Smooth muscle cell (in vitro differentiated cells): ENCODE data around the gene PTRH1. TPM values are rescaled to one million over a fixed set of nuclear protein-coding genes. Genes with fewer than 3 reads are reported as not detected.

ENCODE experiments used
- DNase-seq: peaks from one replicate; lab custom pipeline; 2025; ENCODE audit not compliant: unreplicated experiment; lab: John Stamatoyannopoulos, UW
- H2AFZ ChIP-seq: fragments of 200-600 bp; sonication (generic); 2 replicates; pipeline ENCODE4 v1.6.0; 2016; ENCODE audit warnings: antibody characterized with exemption, low read depth, mild to moderate bottlenecking
- H3F3A ChIP-seq: fragments of 200-600 bp; sonication (generic); 2 replicates; pipeline ENCODE4 v1.6.0; 2017; ENCODE audit warnings: antibody characterized with exemption, low read depth
- H3K27ac ChIP-seq: fragments of 200-600 bp; sonication (generic); 2 replicates; pipeline ENCODE4 v1.5.1; 2016; ENCODE audit warnings: low read depth, mild to moderate bottlenecking
- H3K27me3 ChIP-seq: fragments of 200-600 bp; sonication (generic); 2 replicates; pipeline ENCODE4 v1.6.1; 2016; ENCODE audit warnings: low read depth, mild to moderate bottlenecking
- H3K36me3 ChIP-seq: fragments of 200-600 bp; sonication (generic); 2 replicates; pipeline ENCODE4 v1.5.1; 2016; ENCODE audit warnings: low read depth
- H3K4me1 ChIP-seq: fragments of 200-600 bp; sonication (generic); 2 replicates; pipeline ENCODE4 v1.5.1; 2016; ENCODE audit warnings: low read depth
- H3K4me2 ChIP-seq: fragments of 200-600 bp; sonication (generic); 2 replicates; pipeline ENCODE4 v1.6.0; 2016; ENCODE audit warnings: mild to moderate bottlenecking
- H3K4me3 ChIP-seq: fragments of 200-600 bp; sonication (generic); 2 replicates; pipeline ENCODE4 v1.5.1; 2016; ENCODE audit warnings: mild to moderate bottlenecking
- H3K79me2 ChIP-seq: fragments of 200-600 bp; sonication (generic); 2 replicates; pipeline ENCODE4 v1.6.0; 2016; ENCODE audit warnings: low read depth, mild to moderate bottlenecking
- H3K9ac ChIP-seq: fragments of 200-600 bp; sonication (generic); 2 replicates; pipeline ENCODE4 v1.6.0; 2016; ENCODE audit warnings: low read depth
- H3K9me3 ChIP-seq: fragments of 200-600 bp; sonication (generic); replicated peaks from 2 replicates; pipeline ENCODE4 v1.5.1; 2016; ENCODE audit warnings: low read depth
- H4K20me1 ChIP-seq: fragments of 200-600 bp; sonication (generic); 2 replicates; pipeline ENCODE4 v1.6.0; 2016; ENCODE audit warnings: low read depth
- WGBS: methylation state at CpG from one replicate; pipeline ENCODE4 v1.1.7; 2016; ENCODE audit warnings: low lambda C conversion rate; 5-methylcytosine and 5-hydroxymethylcytosine counted together
- polyA plus RNA-seq: library from polyadenylated mRNA; unstranded; fragments of >200 nt; fragmentation: Nextera tagmentation; extraction: Ambion mirVana; gene quantifications from 2 replicates; pipeline ENCODE4 v1.2.1, GENCODE V29; 2016
- total RNA-seq: library from RNA; depleted of rRNA; stranded (reverse); fragments of >200 nt; gene quantifications from 2 replicates; pipeline ENCODE4 v1.2.3, GENCODE V29; 2014
- TF ChIP-seq, protein P1 (sequence below): fragments of 200-600 bp; sonication (generic); IDR thresholded peaks from 2 replicates; pipeline ENCODE4 v1.5.1; 2017; ENCODE audit warnings: borderline replicate concordance, mild to moderate bottlenecking, antibody characterized with exemption; ENCODE audit not compliant: insufficient read depth, poor library complexity, severe bottlenecking

Gene PTRH1
- total and polyA plus RNA-seq, 2 experiments from 2014 or later: 11.9 to 33.8 TPM

DNA sequence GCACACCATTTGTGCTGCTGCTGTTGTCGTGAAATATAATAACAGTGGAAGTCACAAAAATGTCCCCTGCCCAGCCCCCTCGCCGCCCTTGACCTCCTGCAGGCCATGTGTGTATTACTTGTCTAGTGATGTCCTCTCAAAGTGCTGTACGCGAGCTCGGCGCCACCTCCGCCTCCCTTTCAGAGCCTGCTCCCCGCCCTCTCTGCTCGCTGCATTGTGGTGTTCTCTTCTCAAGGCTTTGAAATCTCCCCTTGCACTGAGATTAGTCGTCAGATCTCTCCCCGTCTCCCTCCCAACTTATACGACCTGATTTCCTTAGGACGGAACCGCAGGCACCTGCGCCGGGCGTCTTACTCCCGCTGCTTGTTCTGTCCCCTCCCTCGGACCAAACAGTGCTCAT is 23.4 kb downstream of the PTRH1 start:
- no peak for DNase-seq
- no peak overlapping the region for H3K4me3 ChIP-seq
- no peak overlapping the region for H2AFZ ChIP-seq
- TF ChIP-seq, protein P1, sequence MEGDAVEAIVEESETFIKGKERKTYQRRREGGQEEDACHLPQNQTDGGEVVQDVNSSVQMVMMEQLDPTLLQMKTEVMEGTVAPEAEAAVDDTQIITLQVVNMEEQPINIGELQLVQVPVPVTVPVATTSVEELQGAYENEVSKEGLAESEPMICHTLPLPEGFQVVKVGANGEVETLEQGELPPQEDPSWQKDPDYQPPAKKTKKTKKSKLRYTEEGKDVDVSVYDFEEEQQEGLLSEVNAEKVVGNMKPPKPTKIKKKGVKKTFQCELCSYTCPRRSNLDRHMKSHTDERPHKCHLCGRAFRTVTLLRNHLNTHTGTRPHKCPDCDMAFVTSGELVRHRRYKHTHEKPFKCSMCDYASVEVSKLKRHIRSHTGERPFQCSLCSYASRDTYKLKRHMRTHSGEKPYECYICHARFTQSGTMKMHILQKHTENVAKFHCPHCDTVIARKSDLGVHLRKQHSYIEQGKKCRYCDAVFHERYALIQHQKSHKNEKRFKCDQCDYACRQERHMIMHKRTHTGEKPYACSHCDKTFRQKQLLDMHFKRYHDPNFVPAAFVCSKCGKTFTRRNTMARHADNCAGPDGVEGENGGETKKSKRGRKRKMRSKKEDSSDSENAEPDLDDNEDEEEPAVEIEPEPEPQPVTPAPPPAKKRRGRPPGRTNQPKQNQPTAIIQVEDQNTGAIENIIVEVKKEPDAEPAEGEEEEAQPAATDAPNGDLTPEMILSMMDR: no peak
- H3K9ac ChIP-seq: no peak overlapping the region
- no peaks in the 10 kb centered on the region for H4K20me1 ChIP-seq
- no peaks in the 10 kb centered on the region for H3K4me1 ChIP-seq
- no peaks in the 10 kb centered on the region for H3K9me3 ChIP-seq
- WGBS: 95% methylated on average over 20 of the region's 20 CpGs
- no peaks in the 10 kb centered on the region for H3K36me3 ChIP-seq
- no peaks in the 10 kb centered on the region for H3K27me3 ChIP-seq
- H3K27ac ChIP-seq: no peak overlapping the region
- H3K4me2 ChIP-seq: no peak overlapping the region
- no peaks in the 10 kb centered on the region for H3K79me2 ChIP-seq
- no peaks in the 10 kb centered on the region for H3F3A ChIP-seq

DNA sequence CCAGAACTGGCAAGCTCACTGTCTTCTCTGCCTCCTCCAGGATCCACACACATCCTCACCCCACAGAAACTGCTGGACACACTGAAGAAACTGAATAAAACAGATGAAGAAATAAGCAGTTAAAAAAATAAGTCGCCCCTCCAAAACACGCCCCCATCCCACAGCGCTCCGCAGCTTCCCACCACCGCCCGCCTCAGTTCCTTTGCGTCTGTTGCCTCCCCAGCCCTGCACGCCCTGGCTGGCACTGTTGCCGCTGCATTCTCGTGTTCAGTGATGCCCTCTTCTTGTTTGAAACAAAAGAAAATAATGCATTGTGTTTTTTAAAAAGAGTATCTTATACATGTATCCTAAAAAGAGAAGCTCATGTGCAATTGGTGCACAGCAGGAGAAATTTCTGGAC is 24.7 kb downstream of the PTRH1 start:
- Histone ChIP-seq H3K9ac (no peak overlapping the region), H3K9me3 (no peaks in the 10 kb centered on the region), H3K27ac (no peak overlapping the region), H3K4me3 (no peak overlapping the region), H3K27me3 (no peaks in the 10 kb centered on the region), H3F3A (no peaks in the 10 kb centered on the region), H2AFZ (no peak overlapping the region), H4K20me1 (no peaks in the 10 kb centered on the region), H3K36me3 (no peaks in the 10 kb centered on the region), H3K79me2 (no peaks in the 10 kb centered on the region), H3K4me1 (no peaks in the 10 kb centered on the region), H3K4me2 (no peak overlapping the region)
- 94% methylated on average over 10 of the region's 10 CpGs for WGBS
- TF ChIP-seq, protein P1: no peak
- no peak for DNase-seq

DNA sequence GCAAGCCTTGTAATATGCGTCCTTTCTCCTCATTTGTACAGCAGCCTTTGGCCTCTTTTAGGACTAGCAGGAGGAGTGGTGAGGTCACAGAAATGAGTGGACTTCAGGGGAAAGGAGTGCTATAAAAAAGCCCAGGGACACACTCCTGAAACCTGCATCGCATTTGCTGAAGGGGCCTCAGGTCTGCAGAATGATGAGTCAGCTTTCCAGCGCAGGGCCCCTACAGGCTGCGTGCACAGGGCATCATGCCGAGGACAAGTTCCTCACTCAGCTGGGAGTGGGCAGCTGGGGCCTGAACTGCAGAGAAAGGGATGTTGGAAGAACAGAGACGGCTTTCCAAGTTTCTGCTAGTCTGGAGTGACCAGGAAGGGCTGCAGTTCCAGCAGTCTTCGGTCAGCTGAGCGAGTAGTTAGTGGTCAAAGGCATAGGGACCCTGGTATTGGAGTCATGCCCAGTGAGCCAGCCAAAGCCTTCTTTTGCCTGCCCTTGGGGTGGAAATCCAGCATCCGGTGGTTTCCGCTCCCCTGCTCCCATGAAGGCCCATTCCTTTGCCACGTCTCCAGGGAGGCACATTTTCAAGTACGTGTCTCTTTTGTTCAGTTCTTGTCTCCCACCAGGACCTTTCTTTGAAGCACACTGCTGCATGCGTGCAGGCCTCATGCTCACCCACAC is 26.0 kb downstream of the PTRH1 start:
- Histone ChIP-seq H3K9me3 (no peaks in the 10 kb centered on the region), H3K4me2 (no peak overlapping the region), H4K20me1 (no peaks in the 10 kb centered on the region), H3K36me3 (no peaks in the 10 kb centered on the region), H3K4me3 (no peak overlapping the region), H3K27me3 (no peaks in the 10 kb centered on the region), H3K27ac (no peak overlapping the region), H3K79me2 (no peaks in the 10 kb centered on the region), H3F3A (no peaks in the 10 kb centered on the region), H2AFZ (no peak overlapping the region), H3K9ac (no peak overlapping the region), H3K4me1 (no peaks in the 10 kb centered on the region)
- TF ChIP-seq, protein P1: no peak
- no peak for DNase-seq
- 94% methylated on average over 13 of the region's 13 CpGs for WGBS
